GM18861 (cell line): ENCODE data around the gene CDKN2D.
"Not testable (repeated sequence)": the region's sequence is repeated elsewhere in the genome, so short reads cannot be mapped to it uniquely, and the experiment has no call there.

ENCODE experiments used
- ATAC-seq: cut with Tn5 transposase; IDR thresholded peaks from one replicate; pipeline ENCODE4 v1.9.1; 2021; ENCODE audit not compliant: unreplicated experiment

Gene CDKN2D

DNA sequence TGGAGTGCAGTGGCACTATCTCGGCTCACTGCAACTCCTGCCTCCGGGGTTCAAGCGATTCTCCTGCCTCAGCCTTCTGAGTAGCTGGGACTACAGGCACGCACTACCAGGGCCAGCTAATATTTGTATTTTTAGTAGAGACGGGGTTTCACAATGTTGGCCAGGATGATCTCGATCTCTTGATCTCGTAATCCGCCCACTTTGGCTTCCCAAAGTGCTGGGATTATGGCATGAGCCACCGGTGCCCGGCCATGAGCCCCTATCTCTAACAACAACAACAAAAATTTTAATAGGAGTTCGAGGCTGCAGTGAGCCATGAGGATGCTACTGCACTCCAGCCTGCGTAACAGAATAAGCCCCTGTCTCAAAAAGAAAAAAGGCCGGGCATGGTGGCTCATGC is 13.3 kb upstream of the CDKN2D start:
- ATAC-seq, result no peak

DNA sequence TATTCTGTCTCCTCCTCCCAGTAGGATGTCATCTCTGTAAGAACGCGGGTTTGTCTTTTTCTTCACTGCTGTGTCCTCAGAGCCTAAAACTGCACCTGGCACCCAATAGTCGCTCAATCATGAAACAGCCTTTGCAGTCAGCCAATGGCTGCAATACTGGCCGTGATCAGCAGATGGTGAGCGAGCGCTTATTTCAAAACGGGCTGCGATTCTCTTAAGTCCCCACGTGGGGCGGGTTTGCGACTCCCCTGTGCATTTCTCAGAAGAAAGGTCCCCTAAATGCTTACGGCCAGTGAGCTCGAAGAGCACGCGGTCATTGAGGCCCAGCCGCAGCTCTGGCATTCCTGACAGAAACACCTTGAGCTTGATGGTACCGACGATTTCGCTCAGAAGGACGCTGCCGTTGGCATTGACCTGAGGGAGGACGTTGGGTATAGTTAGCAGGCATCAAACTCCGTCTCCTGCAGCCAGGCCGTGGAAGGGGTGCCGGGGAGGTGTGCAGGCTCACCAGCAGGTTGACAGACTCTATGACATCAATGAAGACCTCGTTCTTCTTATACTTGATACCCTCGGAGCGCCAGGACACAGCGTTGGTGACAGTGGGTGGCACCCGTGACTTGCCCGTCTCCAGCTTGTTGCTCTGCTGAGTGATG is 12.3 kb upstream of the CDKN2D start:
- ATAC-seq, result no peak

DNA sequence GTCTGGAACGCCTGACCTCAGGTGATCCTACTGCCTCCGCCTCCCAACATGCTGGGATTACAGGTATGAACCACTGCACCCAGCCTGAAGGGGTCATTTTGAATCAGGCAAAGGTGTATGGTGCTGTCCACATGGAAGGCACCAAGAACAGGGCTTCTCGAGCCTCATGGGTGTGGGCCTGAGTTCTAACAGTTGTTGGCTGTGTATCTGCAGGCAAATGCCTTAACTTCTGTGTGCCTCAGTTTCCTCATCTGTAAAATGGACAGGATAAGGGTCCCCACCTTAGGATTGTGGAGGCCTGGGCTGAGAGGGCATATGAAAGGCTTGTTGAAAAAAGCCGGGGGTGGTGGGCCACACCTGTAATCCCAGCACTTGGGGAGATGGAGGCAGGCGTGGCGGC is 9.2 kb upstream of the CDKN2D start:
- no peak for ATAC-seq

DNA sequence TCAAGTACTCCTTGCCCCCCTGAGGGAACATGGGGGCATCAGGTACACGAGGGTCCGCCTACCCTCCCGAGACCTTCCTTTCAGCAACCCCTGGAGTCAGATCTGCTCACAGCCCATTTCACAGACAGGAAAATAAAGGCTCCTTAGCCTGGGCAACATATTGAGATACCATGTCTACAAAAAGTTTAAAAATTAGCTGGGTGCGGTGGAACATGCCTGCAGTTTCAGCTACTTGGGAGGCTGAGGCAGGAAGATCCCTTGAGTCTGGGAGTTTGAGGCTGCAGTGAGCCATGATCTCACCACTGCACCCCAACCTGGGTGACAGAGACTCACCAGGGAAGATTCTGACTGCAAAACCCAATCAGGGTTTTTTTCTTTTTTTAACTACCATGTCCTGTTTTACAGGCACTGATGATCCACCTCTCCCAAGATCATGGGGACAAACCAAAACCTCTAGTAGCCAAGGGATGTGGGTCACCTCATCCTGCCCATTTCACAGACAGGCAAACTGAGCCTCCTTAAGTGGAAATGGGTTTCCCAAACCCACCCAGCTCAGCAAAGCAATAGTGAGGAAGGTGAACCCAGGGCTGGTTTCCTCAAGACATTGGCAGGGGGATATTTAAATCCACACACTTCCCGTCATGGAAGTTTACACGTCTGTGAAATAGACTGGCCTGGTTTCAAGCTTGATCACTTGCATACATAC is 6.4 kb upstream of the CDKN2D start:
- ATAC-seq, result no peak

DNA sequence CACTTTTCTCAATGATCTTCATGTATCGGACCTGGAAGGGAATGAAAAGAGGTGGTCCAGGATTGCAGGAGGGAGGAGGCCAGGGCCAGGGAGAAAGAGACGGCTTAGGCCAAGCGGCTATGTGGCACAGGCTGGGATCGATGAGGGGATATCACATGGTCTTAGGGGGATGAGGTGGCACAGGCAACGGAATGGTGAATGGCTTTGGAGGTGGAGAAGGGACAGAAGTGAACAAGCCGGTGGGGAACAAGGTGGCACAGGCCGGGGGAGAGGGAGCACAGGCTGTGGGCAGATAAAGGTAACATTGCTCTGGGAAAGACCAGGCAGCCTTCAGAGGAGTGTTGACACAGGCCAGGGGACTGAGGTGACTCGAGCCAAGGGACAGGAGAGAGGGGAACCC is 5.7 kb upstream of the CDKN2D start:
- no peak for ATAC-seq

DNA sequence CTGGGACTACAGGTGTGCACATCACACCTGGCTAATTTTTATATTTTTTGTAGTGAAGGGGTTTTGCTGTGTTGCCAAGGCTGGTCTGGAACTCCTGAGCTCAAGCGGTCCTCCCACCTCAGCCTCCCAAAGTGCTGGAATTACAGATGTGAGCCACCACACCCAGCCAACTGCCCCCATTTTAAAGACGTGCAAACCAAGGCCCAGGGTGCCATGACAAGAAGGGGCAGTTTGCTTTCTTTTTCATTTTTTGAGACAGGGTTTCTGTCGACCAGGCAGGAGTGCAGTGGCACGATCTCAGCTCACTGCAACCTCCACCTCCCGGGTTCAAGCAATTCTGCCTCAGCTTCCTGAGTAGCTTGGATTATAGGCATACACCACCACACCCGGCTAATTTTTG is 5.0 kb upstream of the CDKN2D start:
- ATAC-seq, result not testable (repeated sequence)

DNA sequence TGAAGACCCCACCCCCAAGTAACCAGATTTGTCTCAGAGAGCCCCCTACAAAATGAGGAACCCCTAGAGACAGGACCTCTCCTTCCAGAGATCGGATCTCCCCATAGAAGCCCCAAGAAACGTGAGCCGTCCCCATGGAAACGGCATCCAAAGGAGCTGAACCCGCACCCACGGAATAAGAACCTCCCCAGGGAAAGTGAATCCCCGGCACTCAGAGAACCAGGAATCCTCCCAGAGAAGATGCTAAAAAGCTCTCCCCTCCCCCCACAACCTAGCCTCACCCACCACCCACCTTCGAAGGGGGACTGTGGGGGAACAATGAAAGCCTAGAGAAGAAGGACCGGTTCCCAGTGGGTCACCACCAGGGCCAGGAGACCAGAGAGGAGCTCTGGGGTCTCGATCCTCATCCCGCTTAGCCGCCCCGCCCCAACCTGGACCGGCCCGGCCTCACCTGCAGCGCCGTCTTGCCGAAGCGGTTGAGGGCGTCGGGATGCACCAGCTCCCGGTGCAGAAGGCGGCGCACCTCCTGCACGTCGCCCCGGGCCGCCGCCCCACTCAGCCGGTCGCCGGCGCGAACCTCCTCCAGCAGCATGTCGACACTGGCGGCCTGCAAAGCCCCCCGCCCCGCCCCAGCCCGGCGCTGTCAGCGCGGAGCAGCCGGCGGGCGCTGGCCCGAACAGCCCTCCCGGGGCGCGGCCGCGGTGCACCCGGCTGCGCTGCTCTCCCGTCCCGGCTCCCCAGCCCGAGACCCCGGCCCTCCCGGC is 535 bp downstream of the CDKN2D start:
- ATAC-seq, result peak; percentile 0

DNA sequence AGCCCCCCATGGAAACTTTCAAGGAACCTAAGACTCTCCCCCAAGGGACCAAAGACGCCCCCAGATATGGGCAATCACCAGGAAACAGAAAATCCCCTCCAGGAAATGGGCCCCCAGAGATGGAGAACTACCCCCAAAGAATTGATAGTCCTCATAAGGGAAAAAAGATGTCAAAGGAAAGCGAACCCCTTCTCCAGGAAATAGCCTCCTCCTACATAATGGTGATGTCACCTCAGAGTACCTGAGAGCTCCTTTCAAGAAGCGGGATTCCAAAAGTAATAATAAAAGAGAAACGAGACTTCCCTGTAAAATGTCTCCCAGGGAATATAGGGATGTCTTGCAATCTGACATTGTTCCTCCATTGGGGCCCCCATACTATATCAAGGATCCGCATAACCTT is 1.1 kb downstream of the CDKN2D start:
- no peak for ATAC-seq

DNA sequence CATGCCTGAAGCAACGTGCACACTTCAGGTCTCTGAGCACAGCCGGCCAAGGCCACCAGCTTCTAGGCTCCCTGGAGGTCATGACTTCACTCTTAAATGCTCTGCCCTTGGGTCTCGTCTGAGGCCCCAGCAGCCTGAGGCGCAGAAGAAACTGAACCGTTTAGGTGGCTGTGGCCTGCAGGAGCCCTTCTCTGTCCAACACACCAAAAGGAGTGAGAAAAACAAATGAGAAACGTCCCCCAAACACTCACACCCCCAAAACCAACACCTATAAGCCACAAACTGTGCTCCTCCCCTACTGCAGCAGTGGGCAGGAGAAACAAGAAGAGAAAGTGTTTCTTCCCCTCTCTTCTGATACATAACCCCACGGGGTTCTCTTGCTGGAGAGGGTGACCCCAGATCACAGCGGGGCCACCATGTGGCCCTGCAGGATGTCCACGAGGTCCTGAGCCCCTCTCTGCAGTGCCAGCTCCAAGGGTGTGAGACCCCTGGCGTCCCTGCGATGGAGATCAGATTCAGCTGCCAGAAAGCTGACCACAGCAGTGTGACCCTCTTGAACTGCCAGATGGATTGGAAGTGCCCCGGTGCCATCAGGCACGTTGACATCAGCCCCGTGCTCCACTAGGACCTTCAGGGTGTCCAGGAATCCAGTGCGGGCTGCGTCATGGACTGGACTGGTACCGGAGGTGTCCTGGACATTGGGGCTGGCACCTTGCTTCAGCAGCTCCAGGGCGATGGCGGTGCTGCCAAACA is 1.9 kb downstream of the CDKN2D start:
- ATAC-seq, result no peak

DNA sequence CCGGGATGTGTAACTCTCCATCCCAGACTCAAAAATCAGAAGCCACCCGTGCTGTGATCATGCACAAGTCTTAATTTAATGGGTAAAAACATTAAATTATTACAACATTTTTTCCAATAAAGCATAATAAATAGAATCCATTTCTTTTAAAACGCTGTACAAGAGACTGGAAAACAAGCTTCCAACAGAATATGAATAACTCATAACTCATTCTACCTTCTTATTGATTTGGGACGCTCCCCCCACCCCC is 2.4 kb downstream of the CDKN2D start:
- no peak for ATAC-seq

DNA sequence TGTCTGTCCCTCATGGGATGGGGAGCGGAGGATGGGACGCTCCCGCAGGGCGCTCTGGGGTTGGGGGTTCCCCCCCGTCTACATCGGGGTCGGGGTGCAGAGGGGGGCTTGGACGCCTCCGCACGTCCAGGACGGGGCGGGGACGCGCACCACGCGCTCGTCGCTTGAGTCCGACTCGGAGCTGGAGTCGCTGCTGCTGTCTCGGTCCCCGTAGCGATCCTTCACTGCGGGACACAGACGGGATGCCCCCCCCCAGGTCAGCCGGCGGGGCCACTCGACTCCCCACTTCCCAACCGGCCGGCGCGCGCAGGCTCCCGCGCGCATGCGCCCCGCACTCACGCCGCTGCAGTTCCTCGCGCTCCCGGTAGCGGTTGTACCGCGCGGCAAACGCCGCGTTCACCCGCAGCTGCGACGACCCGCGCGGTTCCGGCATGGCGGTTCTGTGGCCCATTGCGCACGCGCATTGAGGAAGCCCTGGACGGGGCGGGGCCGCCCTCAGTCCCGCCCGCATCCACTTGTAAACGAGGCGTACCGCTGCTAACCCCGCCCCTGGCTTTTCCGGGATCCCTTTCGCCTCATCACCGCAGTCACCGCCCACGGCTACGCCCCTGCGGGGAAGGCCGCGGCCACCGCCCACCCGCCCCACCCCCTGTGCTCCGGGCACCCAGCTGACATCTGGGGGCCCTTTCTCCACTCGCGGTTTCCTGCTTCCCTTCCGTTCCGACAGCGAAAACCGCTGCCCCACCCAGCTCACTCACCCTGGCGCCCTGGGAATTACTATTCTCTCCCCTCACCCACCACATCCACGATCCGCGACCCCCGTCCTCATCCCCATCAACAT is 3.0 kb downstream of the CDKN2D start, which contains the start of gene KRI1:
Gene KRI1, minus strand, starts transcription at position 444 of the 841 bp plus-strand sequence. Its CDS starts 11 bp downstream, at position 433.
- ATAC-seq, result peak; percentile 32

DNA sequence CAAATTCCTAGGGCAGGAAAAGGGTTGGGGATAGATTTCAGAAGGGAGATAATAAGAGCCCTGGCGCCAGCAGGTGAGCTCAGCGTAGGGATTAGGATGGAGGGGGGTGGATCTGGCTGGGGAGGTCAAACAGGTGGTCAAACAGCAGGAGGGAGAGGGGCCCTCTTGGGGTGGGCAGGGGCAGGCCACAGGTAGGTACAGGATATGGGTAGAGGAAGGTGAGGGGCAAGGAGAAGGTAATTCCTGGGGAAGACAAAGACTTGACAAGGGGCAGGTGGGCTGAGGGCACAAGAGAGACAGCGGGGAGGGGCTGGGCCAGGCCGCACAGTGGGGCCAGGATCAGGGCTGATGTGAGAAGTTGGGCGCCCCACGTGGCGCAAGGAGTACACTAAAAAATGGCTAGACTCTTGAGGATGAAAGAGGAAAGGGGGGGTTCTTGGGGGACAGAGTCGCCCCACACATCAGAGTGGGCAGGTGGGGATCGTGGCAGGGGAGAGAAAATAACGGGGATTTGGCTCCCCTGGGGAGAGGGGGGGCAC is 3.7 kb downstream of the CDKN2D start:
- ATAC-seq, result no peak

DNA sequence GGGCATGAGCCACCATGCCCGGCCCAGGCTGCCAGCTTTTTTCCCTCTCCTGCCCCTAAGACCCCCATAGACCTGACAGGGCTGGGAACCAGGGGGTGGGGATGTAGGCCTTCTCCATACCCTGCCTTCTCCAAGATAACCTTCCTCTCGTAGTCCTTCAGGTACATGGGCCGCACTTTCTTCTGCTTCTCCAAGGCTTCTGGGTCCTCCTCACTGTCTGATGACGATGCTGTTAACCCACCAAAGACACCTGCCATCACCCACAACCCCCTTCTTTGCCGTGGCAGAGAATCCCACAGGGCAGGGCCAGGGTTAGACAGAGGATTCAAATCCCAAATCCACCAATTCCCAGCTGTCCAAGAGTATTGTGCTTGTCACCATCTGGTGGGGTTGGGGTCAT is 6.2 kb downstream of the CDKN2D start:
- ATAC-seq, result no peak

DNA sequence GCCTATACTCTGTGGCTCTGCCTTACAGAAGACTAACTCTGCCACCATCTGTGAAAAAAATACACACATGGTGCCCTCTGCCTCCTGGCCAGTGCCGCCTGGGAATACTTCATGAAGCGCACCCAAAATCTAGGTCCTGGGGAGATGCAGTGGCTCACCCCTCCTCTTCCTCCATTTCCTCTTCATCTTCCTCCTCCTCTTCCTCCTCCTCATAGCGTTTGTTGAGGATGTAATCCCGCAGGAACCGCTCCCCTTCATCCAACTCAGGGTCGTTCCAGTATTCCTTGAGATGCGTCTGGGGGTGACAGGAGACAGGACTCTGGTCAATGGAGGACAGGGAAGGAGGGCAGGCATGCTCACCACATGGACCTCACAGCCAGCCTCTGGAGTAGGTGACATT is 8.6 kb downstream of the CDKN2D start:
- no peak for ATAC-seq

DNA sequence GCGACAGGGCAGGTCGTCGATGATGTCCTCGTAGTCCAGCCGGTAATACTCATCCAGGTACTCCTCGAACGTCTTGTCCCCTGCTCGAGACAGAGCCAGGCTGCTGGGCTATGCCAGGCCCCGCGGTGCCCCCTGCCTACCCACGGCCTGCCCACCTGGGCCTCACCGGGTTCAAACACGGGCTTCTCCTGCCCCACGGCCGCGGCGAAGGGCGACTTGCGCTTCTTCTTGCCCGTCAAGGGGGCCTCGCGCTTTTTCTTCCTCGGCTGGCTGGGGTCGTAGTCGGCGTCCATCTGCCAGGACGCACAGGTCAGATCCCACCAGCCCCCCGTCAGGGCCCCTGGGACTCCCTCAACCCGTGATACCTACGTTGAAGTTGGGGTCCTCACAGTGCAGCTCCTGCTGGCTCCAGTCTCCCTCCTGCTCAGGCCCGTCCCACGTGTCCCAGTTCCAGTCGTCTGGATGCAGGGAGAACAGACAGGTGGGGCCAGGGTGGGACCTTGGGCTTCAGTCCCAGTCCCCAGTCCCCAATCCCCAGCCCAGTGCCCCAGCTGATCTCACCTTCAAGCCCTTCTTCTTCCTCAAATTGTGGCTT is 11.1 kb downstream of the CDKN2D start:
- ATAC-seq, result no peak

DNA sequence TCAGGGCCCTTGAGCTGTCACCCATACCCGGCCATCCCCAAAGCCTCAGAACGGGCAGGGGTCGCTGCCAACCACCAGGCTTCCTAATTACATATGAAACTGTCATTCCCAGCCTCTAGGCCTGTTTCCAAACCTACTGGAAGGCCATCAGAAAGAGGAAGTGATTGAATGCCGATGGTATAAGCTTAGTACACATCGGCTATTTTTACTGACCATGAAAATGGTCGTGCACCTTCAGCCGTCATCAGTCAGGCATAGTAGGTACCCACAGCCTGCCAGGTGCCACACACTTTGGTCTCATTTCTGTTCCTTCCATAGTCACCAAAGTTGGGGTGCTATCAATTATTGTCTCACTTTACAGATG is 13.2 kb downstream of the CDKN2D start:
- ATAC-seq, result no peak

DNA sequence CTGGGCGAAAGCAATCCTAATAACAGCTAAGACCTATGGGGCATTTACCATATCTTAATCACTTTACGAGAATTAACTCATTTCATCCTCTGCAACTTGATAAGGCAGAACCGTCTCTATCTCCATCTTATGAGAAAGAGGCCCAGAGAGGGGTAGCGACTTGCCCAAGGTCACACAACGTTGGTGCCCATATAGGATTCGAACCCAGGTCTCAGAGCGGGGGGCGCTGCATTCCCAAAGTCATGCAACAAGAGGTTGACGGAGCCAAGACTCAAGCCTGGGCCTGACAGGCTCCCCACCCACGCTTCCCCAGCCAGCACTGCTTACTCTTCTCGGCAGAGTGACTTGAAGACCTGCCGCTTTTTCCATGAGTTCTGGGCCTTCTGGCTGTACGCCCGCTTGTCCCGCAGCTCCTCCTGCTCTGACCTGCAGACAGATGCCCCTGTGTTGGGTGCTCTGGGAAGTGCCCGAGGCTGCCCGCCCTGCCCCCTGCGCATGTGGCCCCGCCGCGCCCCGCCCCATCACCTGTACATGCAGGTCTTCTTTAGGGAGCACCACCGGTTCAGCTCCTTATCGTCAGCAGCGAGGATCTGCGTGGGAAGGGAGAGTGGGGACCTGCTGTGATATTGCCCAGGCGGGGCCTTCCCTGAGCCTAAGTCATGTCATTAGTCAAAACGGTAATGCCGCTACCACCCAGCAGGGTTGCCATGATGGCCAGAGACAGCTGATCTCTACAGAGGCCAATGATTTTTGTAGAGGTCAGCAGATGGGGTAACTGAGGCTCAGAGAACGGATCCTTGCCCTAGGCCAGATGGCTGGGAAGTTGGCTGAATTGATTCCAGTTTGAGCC is 13.8 kb downstream of the CDKN2D start:
- no peak for ATAC-seq

DNA sequence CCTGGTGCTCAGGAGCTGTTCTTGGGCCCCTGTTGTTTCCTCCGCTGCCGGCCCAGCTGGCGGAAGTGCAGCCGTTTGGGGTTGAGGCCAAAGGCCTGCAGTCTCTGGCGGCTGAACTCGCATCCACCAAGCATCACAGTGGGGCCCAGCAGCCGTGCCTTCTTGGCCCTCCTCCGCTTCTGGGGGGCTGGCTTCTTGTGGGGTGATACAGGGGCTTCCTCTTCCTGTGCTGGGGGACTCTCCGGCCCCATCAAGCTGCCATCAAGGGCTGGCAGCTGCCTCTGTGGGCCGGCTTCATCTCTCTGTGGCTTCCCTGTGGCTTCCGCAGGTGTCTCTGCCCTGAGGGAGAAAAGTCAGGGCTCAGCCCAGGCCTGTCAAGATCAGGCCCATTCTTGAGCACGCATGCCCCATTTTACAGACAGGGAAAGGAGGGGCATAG is 14.8 kb downstream of the CDKN2D start:
- ATAC-seq, result no peak

DNA sequence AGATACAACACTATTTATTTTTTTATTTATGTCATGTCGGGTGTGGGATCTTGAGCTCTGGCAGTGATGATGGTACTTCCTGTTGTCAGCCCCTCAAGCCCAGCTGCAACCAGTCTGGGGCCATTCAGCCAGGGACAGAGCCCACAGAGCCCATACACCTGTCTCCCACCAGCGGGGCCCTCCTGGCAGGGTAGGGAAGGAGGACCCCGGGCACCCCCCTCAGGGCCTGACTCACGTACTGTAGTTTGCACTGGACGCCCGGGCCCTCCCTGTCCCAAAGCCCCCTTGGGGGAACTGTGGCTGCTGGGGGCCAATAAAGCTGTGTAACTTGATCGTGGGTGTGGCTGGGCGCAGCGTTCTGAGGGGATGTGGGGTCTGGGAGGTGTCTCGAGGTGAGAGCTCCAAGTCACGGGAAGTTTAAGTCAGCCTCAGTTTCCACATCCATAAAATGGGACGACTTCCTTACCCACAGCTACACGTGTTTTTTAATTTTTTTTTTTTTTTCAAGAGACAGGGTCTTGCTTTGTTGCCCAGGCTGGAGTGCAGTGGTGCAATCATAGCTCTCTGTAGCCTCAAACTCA is 15.6 kb downstream of the CDKN2D start:
- no peak for ATAC-seq
